Measurements from ENCODE around the gene CDK5RAP2.

- no peak for TF ChIP-seq CTCF (conservative IDR thresholded peaks at IDR 0.05; ENCODE audit: low read length)
- TF ChIP-seq EZH2phosphoT487 (IDR thresholded peaks at IDR 0.05; ENCODE audit: borderline replicate concordance, low read depth, low read length), result no peak
Measured at GRCh38 chr9:120435091-120435490, 144.9 kb downstream of the CDK5RAP2 start.

Data from OCI-LY7 (cell line).